Measurements from ENCODE around the gene GDI2.
"Not testable (repeated sequence)": the region's sequence is repeated elsewhere in the genome, so short reads cannot be mapped to it uniquely, and the experiment has no call there.

GDI2 gene

DNA sequence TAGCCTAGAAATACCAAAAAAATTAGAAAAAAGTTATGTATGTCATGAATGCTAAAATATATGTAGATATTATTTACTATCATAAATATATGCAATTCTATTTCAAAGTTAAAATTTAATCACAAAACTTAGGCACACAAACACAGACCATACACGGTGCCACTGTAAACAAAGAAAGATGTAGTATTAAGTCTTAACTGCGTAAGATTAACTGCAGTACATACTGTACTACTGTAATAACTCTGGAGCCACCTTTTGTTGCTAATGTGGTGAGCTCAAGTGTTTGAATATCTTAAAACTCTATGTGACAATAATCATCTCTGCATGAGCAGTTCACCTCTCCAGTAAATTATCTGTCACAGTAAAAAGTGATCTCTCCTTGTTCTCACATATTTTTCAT, 23.6 kb downstream of the GDI2 start:
- DNase-seq = no peak

- DNase-seq = no peak
Observed at GRCh38 chr10:5788969-5789368, 24.3 kb downstream of the GDI2 start.

- DNase-seq = no peak
Observed at GRCh38 chr10:5783300-5783699, 29.9 kb downstream of the GDI2 start.

DNA sequence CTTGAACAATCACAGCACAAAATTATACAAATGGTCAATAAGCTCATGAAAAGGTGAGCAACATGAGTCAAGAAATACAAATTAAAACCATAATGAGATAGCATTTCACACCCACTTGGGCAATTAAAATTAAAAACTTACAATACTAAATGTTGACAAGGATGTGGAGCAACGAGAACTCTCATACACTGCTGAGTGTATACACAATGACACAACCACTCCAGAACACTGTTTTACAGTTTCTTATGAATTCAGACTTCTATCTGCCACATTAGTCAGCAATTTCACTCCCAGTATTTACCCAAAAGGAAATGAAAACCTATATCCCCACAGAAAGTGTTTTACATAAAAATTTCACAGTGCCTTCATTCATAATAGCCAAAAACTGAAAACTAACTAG, 31.1 kb downstream of the GDI2 start:
- no peak for DNase-seq

GRCh38 chr10:5779730-5780129, 33.5 kb downstream of the GDI2 start:
- no peak for DNase-seq

GRCh38 chr10:5777758-5778157, 35.5 kb downstream of the GDI2 start:
- DNase-seq = not testable (repeated sequence)

GRCh38 chr10:5776881-5777197, 36.4 kb downstream of the GDI2 start:
- DNase-seq = no peak

- no peak for DNase-seq
Observed at GRCh38 chr10:5776136-5776880, 36.9 kb downstream of the GDI2 start.

DNA sequence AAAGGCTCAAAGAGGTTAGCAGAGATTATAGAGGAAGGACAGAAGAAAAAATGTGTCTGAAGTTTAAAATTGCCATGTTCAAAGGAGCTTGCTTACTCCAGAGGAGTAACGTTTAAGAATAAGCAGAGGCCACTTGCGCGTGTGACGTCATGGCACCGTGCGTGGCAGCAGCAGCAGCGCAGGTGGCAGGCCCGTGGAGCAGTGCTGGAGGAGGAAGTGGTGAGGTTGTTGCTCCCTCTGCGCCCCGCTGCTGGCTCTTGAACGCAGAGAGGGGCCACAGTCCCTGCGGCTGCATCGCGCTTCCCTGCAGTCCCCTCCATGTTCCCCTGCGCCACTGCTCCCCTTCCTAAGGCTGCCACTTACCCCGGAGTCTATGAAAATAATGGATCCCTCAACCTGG, 37.5 kb downstream of the GDI2 start:
- DNase-seq = no peak

GRCh38 chr10:5774987-5775620, 38.1 kb downstream of the GDI2 start:
- no peak for DNase-seq

GRCh38 chr10:5766189-5766588, 47.0 kb downstream of the GDI2 start:
- DNase-seq = no peak

GRCh38 chr10:5765617-5766016, 47.6 kb downstream of the GDI2 start:
- DNase-seq = no peak

DNA sequence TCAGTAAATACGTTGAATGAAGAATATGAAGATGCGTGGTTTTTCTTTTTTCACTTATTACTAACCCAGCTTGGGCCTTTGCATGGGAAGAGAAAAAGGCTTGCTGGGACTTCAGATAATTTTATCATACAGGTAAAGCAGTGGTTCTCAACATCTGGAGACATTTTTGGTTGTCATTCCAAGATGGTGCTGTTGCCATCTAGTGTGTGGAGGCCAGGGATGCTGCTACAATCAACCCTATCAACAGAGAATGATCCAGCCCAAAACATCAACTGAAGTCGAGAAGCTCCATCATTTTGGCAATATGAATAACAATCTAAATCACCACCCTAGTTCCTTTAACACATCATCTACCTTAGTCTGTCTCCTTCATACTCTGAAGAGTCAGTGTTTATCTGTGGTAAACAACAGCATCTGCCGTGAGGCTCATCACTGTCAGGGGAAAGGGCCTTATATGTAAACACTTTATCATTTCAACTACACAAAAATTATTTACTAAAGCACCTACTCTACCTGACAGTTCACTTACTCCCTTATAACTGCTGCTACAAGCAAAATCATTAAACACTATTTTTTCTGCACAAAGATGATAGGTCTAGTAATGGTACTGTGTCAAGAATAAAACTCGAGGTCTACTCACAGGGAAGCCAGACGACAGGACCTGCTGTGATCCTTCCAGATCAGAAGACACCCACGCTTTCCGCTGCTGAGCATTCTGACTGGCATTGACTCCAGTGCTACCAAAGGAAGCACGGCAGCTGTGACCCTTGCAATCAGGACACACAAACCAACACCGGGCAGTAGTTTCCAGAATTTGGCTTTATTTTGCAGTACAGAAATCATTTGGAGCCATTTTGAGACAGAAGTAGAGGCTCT, 48.6 kb downstream of the GDI2 start:
- no peak for DNase-seq

DNA sequence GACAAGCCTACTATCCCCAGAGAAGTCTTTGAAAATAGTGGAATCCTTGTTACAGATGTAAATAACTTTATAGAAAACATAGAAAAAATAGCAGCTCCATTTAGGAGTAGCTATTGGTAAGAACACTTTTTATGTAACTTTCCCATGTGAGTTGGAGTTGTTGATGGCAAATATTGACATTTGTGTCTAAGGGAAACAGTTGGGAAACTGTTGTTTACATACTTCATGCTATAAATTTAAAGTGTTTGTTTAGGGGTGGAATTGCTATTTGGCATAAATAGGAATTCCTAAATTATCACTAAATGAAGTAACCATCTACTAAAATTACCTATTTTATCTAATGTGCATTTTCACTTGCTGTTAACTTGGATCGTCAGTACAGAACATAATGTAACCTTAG, 50.7 kb downstream of the GDI2 start:
- DNase-seq = no peak

GRCh38 chr10:5761220-5761619, 52.0 kb downstream of the GDI2 start:
- no peak for DNase-seq

DNA sequence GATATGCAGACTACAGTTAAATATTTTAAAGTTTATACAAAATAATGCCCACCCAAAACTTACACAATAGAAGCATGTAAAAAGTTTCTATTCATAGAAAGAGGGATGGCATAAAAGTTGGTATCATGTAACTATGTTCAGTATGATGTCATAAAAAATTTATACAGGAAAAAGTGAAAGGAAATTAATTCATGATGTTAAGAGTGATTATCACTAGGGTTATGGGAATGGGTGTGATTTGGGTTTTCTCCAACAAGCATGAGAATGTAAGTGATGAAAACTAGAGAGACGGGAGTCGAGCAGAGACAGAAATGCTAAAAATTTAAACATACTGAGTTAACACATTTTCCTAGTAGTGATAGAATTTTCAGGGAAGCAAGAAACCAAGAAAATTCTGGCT, 52.7 kb downstream of the GDI2 start:
- DNase-seq = no peak

GRCh38 chr10:5758927-5759326, 54.3 kb downstream of the GDI2 start:
- no peak for DNase-seq

- DNase-seq = no peak
Observed at GRCh38 chr10:5757766-5758517, 55.3 kb downstream of the GDI2 start.

DNA sequence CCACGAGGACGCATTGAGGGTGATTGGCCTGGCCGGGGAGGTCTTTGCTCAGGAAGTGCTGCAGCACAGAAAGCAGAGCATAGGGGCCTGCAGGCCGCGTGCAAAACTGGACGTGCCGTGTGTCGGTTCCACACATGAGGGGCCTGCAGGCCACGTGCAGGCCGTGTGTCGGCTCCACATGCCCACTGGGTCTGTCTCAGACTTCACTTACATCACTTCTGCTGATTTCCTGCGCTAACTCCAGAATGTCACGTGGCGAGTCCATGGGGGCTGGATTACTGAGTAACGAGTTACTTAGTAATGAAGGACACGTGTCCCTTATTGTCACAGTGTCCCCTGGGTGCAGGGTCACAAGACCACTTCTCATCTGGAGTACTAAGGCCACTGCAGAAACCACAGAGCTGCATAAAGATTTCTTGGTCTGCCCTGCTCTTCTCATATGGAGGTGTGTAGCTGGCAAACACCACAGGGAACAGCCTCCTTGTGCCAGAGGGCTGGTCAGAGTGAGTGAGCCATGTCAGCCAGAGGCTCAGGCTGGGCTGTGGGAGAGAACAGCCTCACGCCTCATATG, 60.8 kb downstream of the GDI2 start:
- DNase-seq = no peak

- no peak for DNase-seq
Observed at GRCh38 chr10:5751601-5752253, 61.5 kb downstream of the GDI2 start.

GRCh38 chr10:5748394-5748803, 64.8 kb downstream of the GDI2 start:
- no peak for DNase-seq

DNA sequence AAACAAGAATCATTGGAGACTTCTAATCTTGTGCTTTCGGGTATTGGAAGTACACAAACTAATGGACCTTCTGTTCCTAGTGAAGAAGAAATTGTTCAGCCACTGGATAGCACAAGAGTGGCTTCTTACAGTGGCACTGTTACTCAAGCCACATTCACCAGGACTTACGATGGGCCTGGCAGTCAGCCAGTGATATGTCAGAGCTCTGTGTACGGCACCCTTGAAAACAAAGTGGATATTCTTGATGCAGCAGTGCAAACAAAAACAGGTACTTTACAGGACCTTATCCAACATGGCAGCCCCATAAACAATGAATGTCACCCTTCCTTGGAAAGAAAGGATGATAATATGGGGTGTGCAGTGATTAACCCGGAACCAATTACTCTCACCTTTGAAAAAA, 67.0 kb downstream of the GDI2 start:
- DNase-seq = no peak
